GM18870 (cell line): Measurements from ENCODE around the gene IRAK3.
"Not testable (repeated sequence)": the region's sequence is repeated elsewhere in the genome, so short reads cannot be mapped to it uniquely, and the experiment has no call there.

Source experiments
- ATAC-seq: cut with Tn5 transposase; IDR thresholded peaks from one replicate; pipeline ENCODE4 v1.9.1; 2021; ENCODE audit warnings: moderate library complexity; ENCODE audit not compliant: unreplicated experiment

Gene IRAK3

DNA sequence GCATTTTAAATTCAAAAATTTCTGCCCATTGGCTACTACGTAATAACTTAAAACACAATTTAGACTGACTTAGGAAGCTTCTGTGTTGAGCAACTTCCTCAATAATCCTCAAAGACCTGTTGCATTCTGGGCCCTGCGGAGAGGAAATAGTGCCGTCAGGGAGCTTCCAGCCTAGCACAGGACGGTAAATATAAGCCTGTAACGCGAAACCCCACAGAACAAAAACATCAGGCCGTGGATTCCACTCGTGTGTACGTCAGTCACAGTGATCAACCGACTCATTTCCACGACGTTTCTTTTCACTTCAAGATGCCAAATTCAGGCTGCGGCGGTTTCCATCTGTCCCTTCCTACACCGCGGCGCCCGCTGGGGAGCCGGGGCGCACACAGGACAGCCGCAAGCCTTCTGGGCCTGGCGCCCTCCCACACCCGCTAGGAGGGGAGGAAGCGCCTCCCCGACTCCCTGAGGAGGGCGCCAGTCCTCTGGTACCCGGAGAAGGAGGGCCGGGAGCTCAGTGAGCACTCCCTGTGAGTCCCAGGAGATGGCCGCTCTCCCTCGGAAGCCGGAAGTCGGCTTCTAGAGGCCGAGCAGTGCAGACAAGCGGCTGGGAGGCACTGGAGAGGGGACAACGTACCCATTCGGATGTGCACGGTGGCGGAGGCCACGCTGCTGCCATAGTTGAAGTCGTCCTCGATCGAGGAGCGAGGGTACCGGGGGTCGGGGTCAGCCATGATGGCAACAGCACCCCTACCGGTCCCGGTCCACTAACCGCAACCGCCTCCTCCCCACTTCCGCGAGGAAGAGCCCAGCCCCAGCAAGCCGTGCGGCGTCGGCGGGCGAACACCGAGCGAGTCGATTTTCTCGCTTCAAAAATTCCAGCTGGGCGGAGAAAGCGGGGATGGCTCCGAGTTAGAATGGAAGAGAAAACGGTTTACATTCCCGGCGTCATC is 19.5 kb upstream of the IRAK3 start, which contains the start of gene TMBIM4:
TMBIM4 (minus strand) TSS at position 776 of the 950 bp plus-strand sequence; CDS start at position 731, 45 bp downstream.
- peak; percentile 82 for ATAC-seq

DNA sequence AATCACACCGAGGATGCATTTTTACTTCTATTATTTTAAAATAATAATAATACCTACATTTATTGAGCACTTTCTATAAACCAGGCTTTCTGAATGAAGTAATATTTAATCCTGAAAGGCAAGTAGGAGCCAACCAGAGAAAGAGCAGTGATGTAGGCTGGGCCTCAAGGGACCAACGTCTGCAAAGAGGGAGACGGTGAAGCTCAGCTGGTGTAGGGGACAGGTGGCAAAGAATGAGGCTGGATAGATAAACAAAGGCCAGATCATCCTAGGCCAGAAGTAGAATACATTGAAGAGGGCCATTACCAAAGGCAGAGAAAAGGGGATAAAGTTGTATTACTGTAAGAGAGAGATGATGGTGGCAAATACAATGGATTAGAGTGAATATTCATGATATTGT is 18.4 kb upstream of the IRAK3 start:
- ATAC-seq = no peak

DNA sequence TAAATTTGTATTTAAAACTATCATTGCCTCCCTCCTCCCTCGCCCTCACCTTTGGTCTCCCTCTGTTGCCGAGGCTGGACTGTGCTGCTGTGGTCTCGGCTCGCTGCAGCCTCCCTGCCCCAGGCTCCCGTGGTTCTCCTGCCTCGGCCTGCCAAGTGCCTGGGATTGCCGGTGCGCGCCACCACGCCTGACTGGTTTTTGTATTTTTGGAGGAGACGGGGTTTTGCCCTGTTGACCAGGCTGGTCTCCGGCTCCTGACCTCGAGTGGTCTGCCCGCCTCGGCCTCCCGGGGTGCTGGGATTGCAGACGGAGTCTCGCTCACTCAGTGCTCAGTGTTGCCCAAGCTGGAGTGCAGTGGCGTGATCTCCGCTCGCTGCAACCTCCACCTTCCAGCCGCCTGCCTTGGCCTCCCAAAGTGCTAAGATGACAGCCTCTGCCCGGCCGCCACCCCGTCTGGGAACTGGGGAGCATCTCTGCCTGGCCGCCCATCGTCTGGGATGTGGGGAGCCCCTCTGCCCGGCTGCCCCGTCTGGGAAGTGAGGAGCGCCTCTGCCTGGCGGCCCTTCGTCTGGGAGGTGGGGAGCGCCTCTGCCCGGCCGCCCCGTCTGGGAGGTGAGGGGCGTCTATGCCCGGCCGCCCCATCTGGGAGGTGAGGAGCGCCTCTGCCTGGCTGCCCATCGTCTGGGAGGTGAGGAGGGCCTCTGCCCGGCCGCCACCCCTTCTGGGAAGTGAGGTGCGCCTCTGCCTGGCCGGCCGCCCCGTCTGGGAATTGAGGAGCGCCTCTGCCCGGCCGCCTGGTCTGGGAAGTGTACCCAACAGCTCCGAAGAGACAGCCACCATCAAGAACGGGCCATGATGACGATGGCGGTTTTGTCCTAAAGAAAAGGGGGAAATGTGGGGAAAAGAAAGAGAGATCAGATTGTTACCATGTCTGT is 14.4 kb upstream of the IRAK3 start:
- ATAC-seq = not testable (repeated sequence)

DNA sequence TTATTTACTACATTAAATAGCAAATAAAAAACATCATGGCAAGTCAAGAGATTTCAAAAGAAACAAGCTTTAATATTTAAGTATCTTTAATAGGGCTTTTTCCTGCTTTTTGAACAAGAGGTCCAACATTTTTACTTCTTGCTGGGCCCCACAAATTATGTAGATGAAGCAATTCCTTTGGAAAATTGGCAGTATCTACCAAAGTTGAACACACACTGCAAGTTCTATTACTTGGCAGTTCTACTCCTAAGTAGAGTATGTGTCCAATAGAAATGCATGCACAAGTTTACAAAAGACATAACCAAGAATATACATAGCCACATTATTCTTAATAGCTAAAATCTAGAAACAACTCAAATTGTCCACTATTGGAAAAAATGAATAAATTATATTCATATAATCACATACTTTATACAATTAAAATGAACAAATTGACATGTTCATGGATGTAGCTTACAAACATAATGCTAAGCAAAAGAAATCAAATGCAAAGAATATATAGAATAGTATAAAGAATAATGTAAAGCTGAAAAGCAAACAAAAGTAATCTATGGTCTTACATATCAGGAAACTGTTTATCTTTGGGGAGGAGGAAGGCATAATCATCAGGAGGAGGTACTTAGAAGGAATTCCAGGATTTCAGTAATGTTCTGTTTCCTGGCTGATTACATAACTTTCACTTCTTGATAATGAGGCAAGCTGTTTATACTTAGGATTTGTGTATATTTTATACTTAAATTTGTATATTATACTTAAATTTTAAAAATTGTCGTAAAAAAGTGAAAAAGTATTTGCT is 12.7 kb upstream of the IRAK3 start:
- no peak for ATAC-seq

DNA sequence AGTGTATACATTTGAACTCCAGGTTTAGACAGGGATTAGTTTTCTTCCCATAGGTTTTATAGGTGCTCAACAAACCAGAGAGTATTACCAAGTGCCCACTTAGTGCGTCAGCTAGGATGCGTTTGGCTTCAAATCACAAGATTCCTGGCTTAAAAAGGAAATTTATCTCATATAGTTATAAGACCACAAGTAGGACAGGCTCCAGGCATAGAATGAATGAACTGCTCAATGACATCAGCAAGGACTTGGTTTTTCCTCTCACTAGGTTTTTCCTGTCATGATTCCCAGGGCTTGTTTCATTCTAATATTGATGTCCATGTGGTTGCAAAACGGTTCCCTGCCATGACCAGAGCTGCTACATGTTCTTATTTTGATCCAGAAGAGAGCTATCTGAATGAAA is 6.1 kb upstream of the IRAK3 start:
- ATAC-seq = no peak

DNA sequence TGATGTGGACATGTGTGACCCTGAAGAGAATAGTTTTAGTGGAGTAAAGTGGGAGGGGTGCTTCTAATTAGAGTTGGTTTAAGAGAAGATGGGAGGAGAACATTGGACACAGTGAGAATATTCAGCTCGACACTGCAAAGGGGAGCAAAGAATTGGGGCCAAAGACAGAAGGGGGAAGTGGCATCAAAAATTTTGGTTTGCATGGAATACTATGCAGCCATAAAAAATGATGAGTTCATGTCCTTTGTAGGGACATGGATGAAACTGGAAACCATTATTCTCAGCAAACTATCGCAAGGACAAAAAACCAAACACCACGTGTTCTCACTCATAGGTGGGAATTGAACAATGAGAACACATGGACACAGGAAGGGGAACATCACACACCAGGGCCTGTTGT is 4.2 kb upstream of the IRAK3 start:
- ATAC-seq = not testable (repeated sequence)

GRCh38 chr12:66187036-66187435 is 2.0 kb upstream of the IRAK3 start:
- no peak for ATAC-seq

DNA sequence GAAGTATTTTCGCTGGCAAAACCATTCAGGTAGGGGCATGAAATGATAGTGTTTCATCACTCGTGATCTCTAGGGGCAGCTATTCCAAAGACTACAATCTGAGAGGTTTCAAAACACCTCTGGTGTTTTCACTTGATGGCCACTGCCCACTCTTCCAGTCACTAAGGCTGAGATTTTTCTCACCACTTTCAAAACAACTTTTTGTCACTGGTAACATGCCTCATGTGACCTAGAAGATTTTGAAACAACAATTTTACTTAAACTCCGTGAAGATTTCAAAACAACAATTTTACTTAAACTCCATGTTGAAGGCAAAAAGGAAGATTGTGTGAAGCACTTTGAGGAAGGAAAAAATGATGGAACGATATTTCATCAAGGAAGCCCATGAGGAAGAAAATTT is 1.2 kb upstream of the IRAK3 start:
- ATAC-seq = no peak

GRCh38 chr12:66189486-66189843 is 451 bp downstream of the IRAK3 start:
- ATAC-seq = no peak

GRCh38 chr12:66189889-66190288 is 875 bp downstream of the IRAK3 start:
- no peak for ATAC-seq

GRCh38 chr12:66190519-66191370 is 1.7 kb downstream of the IRAK3 start:
- peak; percentile 37 for ATAC-seq

- ATAC-seq = no peak
Observed at GRCh38 chr12:66191547-66192126, 2.6 kb downstream of the IRAK3 start.

- ATAC-seq = no peak
Observed at GRCh38 chr12:66194122-66194521, 5.1 kb downstream of the IRAK3 start.

DNA sequence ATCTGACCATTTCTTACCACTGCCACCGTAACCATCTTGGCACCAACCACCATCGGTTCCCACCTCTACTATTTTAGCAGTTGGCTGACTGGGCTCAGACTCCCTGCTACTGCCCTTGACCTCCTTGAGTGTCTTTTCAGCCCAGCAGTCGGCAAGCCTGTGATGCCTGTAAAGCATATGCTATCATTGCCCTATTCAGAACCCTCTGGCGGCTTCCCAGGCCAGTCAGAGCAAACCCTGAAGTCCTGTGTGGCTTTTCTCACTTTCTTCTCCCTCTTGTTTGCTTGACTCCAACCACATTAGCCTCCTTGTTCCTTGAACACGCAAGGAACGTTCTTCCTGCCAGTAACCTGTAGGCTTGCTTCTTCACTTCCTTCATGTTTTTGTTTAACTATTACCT is 6.2 kb downstream of the IRAK3 start:
- peak; percentile 32 for ATAC-seq

GRCh38 chr12:66196806-66197205 is 7.8 kb downstream of the IRAK3 start:
- peak; percentile 89 for ATAC-seq

DNA sequence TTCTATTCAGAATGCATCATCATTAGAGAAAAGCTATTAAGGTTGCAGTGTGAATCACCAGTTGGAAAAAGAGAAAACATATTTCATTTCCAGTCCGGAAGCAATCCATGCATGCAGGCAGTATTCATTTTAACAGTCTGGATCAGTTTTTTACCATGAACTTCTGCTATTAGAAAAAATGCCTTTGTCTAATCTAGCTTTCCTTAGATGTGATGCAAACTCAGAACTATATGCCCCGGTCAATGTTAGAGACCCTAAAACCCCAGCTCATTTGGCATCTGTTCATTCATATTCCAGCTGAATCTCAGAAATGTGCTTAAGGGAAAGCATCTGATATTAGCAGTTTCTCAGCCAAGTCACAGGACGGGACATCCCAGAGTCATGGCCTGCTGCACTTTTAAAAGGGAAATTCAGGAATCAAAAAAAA is 8.5 kb downstream of the IRAK3 start:
- ATAC-seq = no peak

- ATAC-seq = no peak
Observed at GRCh38 chr12:66199141-66199540, 10.1 kb downstream of the IRAK3 start.

- no peak for ATAC-seq
Observed at GRCh38 chr12:66199831-66200509, 11.0 kb downstream of the IRAK3 start.

- ATAC-seq = peak; percentile 78
Observed at GRCh38 chr12:66203820-66204219, 14.8 kb downstream of the IRAK3 start.
